BLaER1 treated with 17β-estradiol and CSF1 and Interleukin-3, amounts not matched to agents 10 nM and 100 nM (cell line): ENCODE data around the gene PROSER2.

Experiments used
- H3K27ac ChIP-seq, 11 experiments: shearing (Covaris generic); formaldehyde crosslinking; 2 replicates each; pipeline ENCODE4 v1.8.1; 2022
- H3K27me3 ChIP-seq, 11 experiments: shearing (Covaris generic); formaldehyde crosslinking; 2 replicates each; pipeline ENCODE4 v1.8.1; 2022
- H3K36me3 ChIP-seq, 11 experiments: shearing (Covaris generic); formaldehyde crosslinking; 2 replicates each; pipeline ENCODE4 v1.8.1; 2022
- H3K4me1 ChIP-seq, 10 experiments: shearing (Covaris generic); formaldehyde crosslinking; 2 replicates each; pipeline ENCODE4 v1.8.1; 2022
- H3K4me2 ChIP-seq, 11 experiments: shearing (Covaris generic); formaldehyde crosslinking; 2 replicates each; pipeline ENCODE4 v1.8.1; 2022
- H3K4me3 ChIP-seq, 10 experiments: shearing (Covaris generic); formaldehyde crosslinking; 2 replicates each; pipeline ENCODE4 v1.8.1; 2022
- H3K9ac ChIP-seq, 11 experiments: shearing (Covaris generic); formaldehyde crosslinking; 2 replicates each; pipeline ENCODE4 v1.8.1; 2022
- H3K9me3 ChIP-seq, 11 experiments: shearing (Covaris generic); formaldehyde crosslinking; replicated peaks in 1 of 11; 2 replicates each; pipeline ENCODE4 v1.8.1; 2022
- H4K20me1 ChIP-seq, 11 experiments: shearing (Covaris generic); formaldehyde crosslinking; 2 replicates each; pipeline ENCODE4 v1.8.1; 2022
- Cebpa-rat ChIP-seq, 11 experiments: shearing (Covaris generic); IDR thresholded peaks; 2 replicates each; pipeline ENCODE4 v1.8.1; 2022

Gene PROSER2

GRCh38 chr10:11813855-11814567 is 9.1 kb upstream of the PROSER2 start:
- Histone ChIP-seq H4K20me1 (no peaks in the 10 kb centered on the region), H3K36me3 (no peaks in the 10 kb centered on the region), H3K4me3 (peak overlapping the region in 3 of 10 experiments; percentile 12 to 43 (median 24); a peak in 4 of 20 replicates), H3K27me3 (no peaks in the 10 kb centered on the region), H3K4me1 (peaks cover 0 to 38% (median 16%) of the 10 kb centered on the region in 10 experiments; a peak in 17 of 20 replicates), H3K9me3 (no peaks in the 10 kb centered on the region), H3K27ac (peak overlapping the region in 7 of 11 experiments; percentile 20 to 71 (median 51); a peak in 13 of 22 replicates), H3K9ac (peak overlapping the region in 1 of 11 experiments; percentile 10; a peak in 2 of 22 replicates), H3K4me2 (peak overlapping the region in 10 of 11 experiments; percentile 29 to 80 (median 71); a peak in 19 of 22 replicates)
- no peak for TF ChIP-seq Cebpa-rat (IDR thresholded peaks at IDR 0.05)

- H3K4me2 ChIP-seq = no peak overlapping the region; a peak in 1 of 22 replicates
- TF ChIP-seq Cebpa-rat (IDR thresholded peaks at IDR 0.05) = no peak
- H3K4me3 ChIP-seq = no peak overlapping the region
Observed at GRCh38 chr10:11819027-11819426, 4.1 kb upstream of the PROSER2 start.

GRCh38 chr10:11822026-11822756 is 965 bp upstream of the PROSER2 start:
- Histone ChIP-seq H3K27me3 (peaks cover 25 to 46% (median 39%) of the 10 kb centered on the region in 11 experiments), H3K4me2 (peak overlapping the region in 1 of 11 experiments; percentile 18; a peak in 1 of 22 replicates), H3K4me1 (peaks cover 5 to 11% (median 7%) of the 10 kb centered on the region in 10 experiments; a peak in 11 of 20 replicates), H3K9me3 (no peaks in the 10 kb centered on the region), H3K36me3 (no peaks in the 10 kb centered on the region), H4K20me1 (peaks cover 0 to 12% (median 0%) of the 10 kb centered on the region in 11 experiments; a peak in 3 of 22 replicates), H3K4me3 (no peak overlapping the region), H3K9ac (no peak overlapping the region), H3K27ac (no peak overlapping the region)
- no peak for TF ChIP-seq Cebpa-rat (IDR thresholded peaks at IDR 0.05)

More at GRCh38 chr10:11819027-11819426, 4.1 kb upstream of the PROSER2 start:
- no peak overlapping the region for H3K9ac ChIP-seq
- peaks cover 3 to 26% (median 14%) of the 10 kb centered on the region in 10 experiments; a peak in 19 of 20 replicates for H3K4me1 ChIP-seq
- H3K9me3 ChIP-seq = no peaks in the 10 kb centered on the region
- no peak overlapping the region for H3K27ac ChIP-seq
- H3K27me3 ChIP-seq = peaks cover 10 to 24% (median 20%) of the 10 kb centered on the region in 11 experiments
- no peaks in the 10 kb centered on the region for H3K36me3 ChIP-seq
- no peaks in the 10 kb centered on the region; a peak in 1 of 22 replicates for H4K20me1 ChIP-seq

- peak overlapping the region; percentile 79 to 94 (median 88) for H3K4me3 ChIP-seq
- H3K4me2 ChIP-seq = peak overlapping the region; percentile 78 to 99 (median 92)
- H3K27me3 ChIP-seq = peaks cover 25 to 46% (median 39%) of the 10 kb centered on the region in 11 experiments
- TF ChIP-seq Cebpa-rat (IDR thresholded peaks at IDR 0.05) = no peak
- H3K9me3 ChIP-seq = no peaks in the 10 kb centered on the region
- peak overlapping the region; percentile 76 to 89 (median 85); a peak in 21 of 22 replicates for H3K9ac ChIP-seq
- H3K4me1 ChIP-seq = peaks cover 5 to 11% (median 7%) of the 10 kb centered on the region in 10 experiments; a peak in 11 of 20 replicates
- H3K27ac ChIP-seq = peak overlapping the region in 6 of 11 experiments; percentile 70 to 83 (median 76); a peak in 6 of 22 replicates
- H3K36me3 ChIP-seq = no peaks in the 10 kb centered on the region
- peaks cover 0 to 12% (median 0%) of the 10 kb centered on the region in 11 experiments; a peak in 3 of 22 replicates for H4K20me1 ChIP-seq
Observed at GRCh38 chr10:11822809-11823121, 391 bp upstream of the PROSER2 start.

- Histone ChIP-seq H3K4me2 (peak overlapping the region; percentile 78 to 99 (median 92)), H3K4me3 (peak overlapping the region; percentile 79 to 94 (median 88)), H4K20me1 (peaks cover 0 to 12% (median 0%) of the 10 kb centered on the region in 11 experiments; a peak in 3 of 22 replicates), H3K9me3 (no peaks in the 10 kb centered on the region), H3K36me3 (no peaks in the 10 kb centered on the region), H3K27me3 (peaks cover 25 to 46% (median 39%) of the 10 kb centered on the region in 11 experiments), H3K27ac (peak overlapping the region in 6 of 11 experiments; percentile 70 to 83 (median 75); a peak in 7 of 22 replicates), H3K9ac (peak overlapping the region; percentile 76 to 89 (median 85)), H3K4me1 (peaks cover 5 to 10% (median 7%) of the 10 kb centered on the region in 10 experiments; a peak in 11 of 20 replicates)
- no peak for TF ChIP-seq Cebpa-rat (IDR thresholded peaks at IDR 0.05)
Observed at GRCh38 chr10:11823989-11824346, 812 bp downstream of the PROSER2 start.

- no peak overlapping the region for H3K27ac ChIP-seq
Observed at GRCh38 chr10:11824376-11824775, 1.2 kb downstream of the PROSER2 start.

GRCh38 chr10:11824825-11825224 is 1.7 kb downstream of the PROSER2 start:
- no peak overlapping the region for H3K4me3 ChIP-seq
- TF ChIP-seq Cebpa-rat (IDR thresholded peaks at IDR 0.05) = no peak

More at GRCh38 chr10:11824376-11824775, 1.2 kb downstream of the PROSER2 start:
- Histone ChIP-seq H3K9ac (peak overlapping the region in 4 of 11 experiments; percentile 78 to 87 (median 86); a peak in 2 of 22 replicates), H3K27me3 (peaks cover 25 to 46% (median 39%) of the 10 kb centered on the region in 11 experiments), H3K4me1 (peaks cover 5 to 10% (median 6%) of the 10 kb centered on the region in 10 experiments; a peak in 11 of 20 replicates), H3K36me3 (no peaks in the 10 kb centered on the region), H3K4me3 (peak overlapping the region in 7 of 10 experiments; percentile 79 to 94 (median 88); a peak in 10 of 20 replicates), H4K20me1 (peaks cover 0 to 12% (median 0%) of the 10 kb centered on the region in 11 experiments; a peak in 3 of 22 replicates), H3K4me2 (peak overlapping the region; percentile 78 to 99 (median 92); a peak in 21 of 22 replicates), H3K9me3 (no peaks in the 10 kb centered on the region)
- TF ChIP-seq Cebpa-rat (IDR thresholded peaks at IDR 0.05) = no peak

GRCh38 chr10:11825796-11826414 is 2.7 kb downstream of the PROSER2 start:
- H3K4me1 ChIP-seq = peaks cover 6 to 15% (median 8%) of the 10 kb centered on the region in 10 experiments; a peak in 12 of 20 replicates
- TF ChIP-seq Cebpa-rat (IDR thresholded peaks at IDR 0.05) = no peak
- H3K4me2 ChIP-seq = no peak overlapping the region
- H3K4me3 ChIP-seq = no peak overlapping the region
- H4K20me1 ChIP-seq = peaks cover 0 to 12% (median 0%) of the 10 kb centered on the region in 11 experiments; a peak in 3 of 22 replicates
- H3K27me3 ChIP-seq = peaks cover 25 to 46% (median 39%) of the 10 kb centered on the region in 11 experiments
- no peaks in the 10 kb centered on the region for H3K9me3 ChIP-seq
- no peak overlapping the region for H3K27ac ChIP-seq
- H3K36me3 ChIP-seq = no peaks in the 10 kb centered on the region
- H3K9ac ChIP-seq = no peak overlapping the region

More at GRCh38 chr10:11824825-11825224, 1.7 kb downstream of the PROSER2 start:
- H3K27me3 ChIP-seq = peaks cover 25 to 46% (median 39%) of the 10 kb centered on the region in 11 experiments
- H3K36me3 ChIP-seq = no peaks in the 10 kb centered on the region
- no peak overlapping the region for H3K9ac ChIP-seq
- peaks cover 0 to 12% (median 0%) of the 10 kb centered on the region in 11 experiments; a peak in 3 of 22 replicates for H4K20me1 ChIP-seq
- peak overlapping the region in 6 of 11 experiments; percentile 83 to 95 (median 92); a peak in 5 of 22 replicates for H3K4me2 ChIP-seq
- no peaks in the 10 kb centered on the region for H3K9me3 ChIP-seq
- H3K27ac ChIP-seq = no peak overlapping the region
- H3K4me1 ChIP-seq = peaks cover 5 to 10% (median 6%) of the 10 kb centered on the region in 10 experiments; a peak in 11 of 20 replicates
